ENCODE measurements around the gene ZNRF3.

ZNRF3 gene

GRCh38 chr22:28995551-28995950 is 112.2 kb downstream of the ZNRF3 start:
- no peak for DNase-seq (ENCODE audit: extremely low read depth, low read depth)
- TF ChIP-seq, protein P1, sequence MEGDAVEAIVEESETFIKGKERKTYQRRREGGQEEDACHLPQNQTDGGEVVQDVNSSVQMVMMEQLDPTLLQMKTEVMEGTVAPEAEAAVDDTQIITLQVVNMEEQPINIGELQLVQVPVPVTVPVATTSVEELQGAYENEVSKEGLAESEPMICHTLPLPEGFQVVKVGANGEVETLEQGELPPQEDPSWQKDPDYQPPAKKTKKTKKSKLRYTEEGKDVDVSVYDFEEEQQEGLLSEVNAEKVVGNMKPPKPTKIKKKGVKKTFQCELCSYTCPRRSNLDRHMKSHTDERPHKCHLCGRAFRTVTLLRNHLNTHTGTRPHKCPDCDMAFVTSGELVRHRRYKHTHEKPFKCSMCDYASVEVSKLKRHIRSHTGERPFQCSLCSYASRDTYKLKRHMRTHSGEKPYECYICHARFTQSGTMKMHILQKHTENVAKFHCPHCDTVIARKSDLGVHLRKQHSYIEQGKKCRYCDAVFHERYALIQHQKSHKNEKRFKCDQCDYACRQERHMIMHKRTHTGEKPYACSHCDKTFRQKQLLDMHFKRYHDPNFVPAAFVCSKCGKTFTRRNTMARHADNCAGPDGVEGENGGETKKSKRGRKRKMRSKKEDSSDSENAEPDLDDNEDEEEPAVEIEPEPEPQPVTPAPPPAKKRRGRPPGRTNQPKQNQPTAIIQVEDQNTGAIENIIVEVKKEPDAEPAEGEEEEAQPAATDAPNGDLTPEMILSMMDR (IDR thresholded peaks at IDR 0.05; ENCODE audit: low read depth, low read length, missing control alignments) = no peak
- H3K4me3 ChIP-seq (replicated peaks; ENCODE audit: low read depth, low read length) = no peak overlapping the region

DNA sequence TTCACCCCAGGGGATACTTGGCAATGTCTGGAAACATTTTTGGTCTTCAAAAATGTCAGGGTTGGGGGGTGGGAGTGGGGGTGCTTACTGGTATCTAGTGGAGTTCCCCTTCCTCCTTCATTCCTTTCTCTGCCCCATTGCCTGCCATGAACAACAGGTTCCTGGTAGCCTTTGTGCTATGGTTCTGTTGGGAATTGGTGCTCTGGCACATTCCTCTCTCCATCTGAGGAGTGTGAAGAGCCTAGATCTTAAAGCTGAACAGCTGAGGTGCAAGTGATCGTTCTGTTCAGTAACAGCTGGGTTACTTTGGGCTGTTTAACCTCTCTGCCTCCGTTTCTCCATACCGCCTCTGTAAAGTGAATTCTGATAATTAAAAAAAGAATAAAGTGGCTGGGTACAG is 114.0 kb downstream of the ZNRF3 start:
- DNase-seq (ENCODE audit: extremely low read depth, low read depth) = no peak
- TF ChIP-seq, protein P1 (IDR thresholded peaks at IDR 0.05; ENCODE audit: low read depth, low read length, missing control alignments) = no peak

GRCh38 chr22:28998681-28999080 is 115.3 kb downstream of the ZNRF3 start:
- H3K4me3 ChIP-seq (replicated peaks; ENCODE audit: low read depth, low read length) = no peak overlapping the region
- DNase-seq (ENCODE audit: extremely low read depth, low read depth) = no peak
- TF ChIP-seq, protein P1 (IDR thresholded peaks at IDR 0.05; ENCODE audit: low read depth, low read length, missing control alignments) = no peak

More for the DNA sequence above, 114.0 kb downstream of the ZNRF3 start:
- no peak overlapping the region for H3K4me3 ChIP-seq (replicated peaks; ENCODE audit: low read depth, low read length)

DNA sequence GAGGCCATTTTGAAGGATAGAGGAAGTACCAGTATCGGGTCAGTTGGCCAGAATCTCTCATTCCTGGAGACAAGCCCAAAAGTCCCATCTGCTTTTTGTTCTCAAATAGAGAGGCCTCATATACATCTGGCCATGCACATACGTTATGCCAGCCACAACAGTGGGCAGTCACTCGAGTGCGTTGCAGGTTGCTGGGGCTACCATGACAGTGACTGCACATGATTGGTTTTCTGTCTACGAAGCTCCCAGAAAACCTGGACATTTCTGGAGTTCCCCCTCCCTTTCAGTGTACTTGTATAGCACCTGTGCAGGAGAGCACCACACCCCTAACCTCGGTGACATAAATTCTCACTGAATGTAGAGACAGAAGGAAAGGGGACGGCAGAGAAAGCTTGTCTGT is 116.1 kb downstream of the ZNRF3 start:
- no peak for DNase-seq (ENCODE audit: extremely low read depth, low read depth)
- TF ChIP-seq, protein P1 (IDR thresholded peaks at IDR 0.05; ENCODE audit: low read depth, low read length, missing control alignments) = no peak
- H3K4me3 ChIP-seq (replicated peaks; ENCODE audit: low read depth, low read length) = no peak overlapping the region

- TF ChIP-seq, protein P1 (IDR thresholded peaks at IDR 0.05; ENCODE audit: low read depth, low read length, missing control alignments) = no peak
- H3K4me3 ChIP-seq (replicated peaks; ENCODE audit: low read depth, low read length) = no peak overlapping the region
- no peak for DNase-seq (ENCODE audit: extremely low read depth, low read depth)
These were observed 116.7 kb downstream of the ZNRF3 start for GRCh38 chr22:28999919-29000556.

- no peak overlapping the region for H3K4me3 ChIP-seq (replicated peaks; ENCODE audit: low read depth, low read length)
- TF ChIP-seq, protein P1 (IDR thresholded peaks at IDR 0.05; ENCODE audit: low read depth, low read length, missing control alignments) = no peak
- DNase-seq (ENCODE audit: extremely low read depth, low read depth) = no peak
These were observed 117.3 kb downstream of the ZNRF3 start for GRCh38 chr22:29000641-29001040.

- no peak overlapping the region for H3K4me3 ChIP-seq (replicated peaks; ENCODE audit: low read depth, low read length)
- no peak for DNase-seq (ENCODE audit: extremely low read depth, low read depth)
- TF ChIP-seq, protein P1 (IDR thresholded peaks at IDR 0.05; ENCODE audit: low read depth, low read length, missing control alignments) = no peak
These were observed 119.2 kb downstream of the ZNRF3 start for GRCh38 chr22:29002603-29003002.

Data from HFF-Myc (cell line).